GM19324 (cell line): ENCODE data around the gene PRRT1.

Source experiments
- ATAC-seq: cut with Tn5 transposase; IDR thresholded peaks from one replicate; pipeline ENCODE4 v1.9.1; 2021; ENCODE audit warnings: mild to moderate bottlenecking, moderate library complexity; ENCODE audit not compliant: unreplicated experiment, low FRiP score

The PRRT1 gene

DNA sequence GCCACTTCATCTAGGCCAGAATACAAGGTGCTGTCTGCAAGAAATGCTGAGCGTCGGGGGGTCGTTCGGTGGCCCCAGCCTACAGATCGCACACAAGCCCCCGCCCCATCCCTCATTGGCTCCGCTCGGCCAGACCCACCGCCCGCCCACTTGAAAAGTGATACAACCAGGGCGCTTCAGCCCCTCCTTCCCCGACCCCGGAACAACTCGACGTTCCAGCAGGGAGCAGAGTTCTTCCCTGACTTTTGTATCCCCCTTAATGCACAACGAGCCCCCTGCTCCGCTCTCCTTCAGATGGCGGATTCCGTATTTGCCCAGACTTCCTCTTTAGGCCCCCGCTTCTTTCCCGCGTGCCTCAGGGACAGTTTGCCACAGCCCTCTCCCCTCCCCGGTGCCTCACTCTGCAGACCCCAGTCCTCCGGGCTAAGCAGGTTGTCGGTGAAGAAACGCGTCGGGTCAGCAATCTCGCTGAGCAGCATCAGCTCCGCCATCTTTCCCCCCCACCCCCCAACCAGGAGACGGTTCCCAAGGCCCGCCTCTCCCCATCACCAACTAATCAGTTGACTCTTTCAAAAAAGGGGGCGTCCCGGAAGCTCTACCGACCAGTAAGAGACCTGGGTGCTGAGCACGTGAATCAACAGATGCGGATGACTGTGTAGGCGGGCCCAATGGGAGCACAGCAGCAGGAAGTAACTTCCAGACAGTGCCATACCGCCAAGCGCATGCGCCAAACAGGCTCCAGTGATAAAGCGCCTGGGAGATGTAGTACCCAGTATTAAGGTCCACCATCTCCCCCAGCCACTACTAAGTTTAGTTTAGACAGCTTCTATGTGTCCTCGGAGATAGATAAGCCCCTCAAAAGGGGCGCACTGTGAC lies 23.8 kb downstream of the PRRT1 start, which contains the start of gene ATF6B:
ATF6B (minus strand) TSS at position 530 of the 876 bp plus-strand sequence; CDS start at position 491, 39 bp downstream.
- peak; percentile 79 for ATAC-seq

GRCh38 chr6:32127409-32127716 lies 24.4 kb downstream of the PRRT1 start:
- no peak for ATAC-seq

- ATAC-seq, result no peak
Measured at GRCh38 chr6:32126880-32127279, 24.9 kb downstream of the PRRT1 start.

- ATAC-seq, result no peak
Measured at GRCh38 chr6:32123681-32124080, 28.1 kb downstream of the PRRT1 start.

DNA sequence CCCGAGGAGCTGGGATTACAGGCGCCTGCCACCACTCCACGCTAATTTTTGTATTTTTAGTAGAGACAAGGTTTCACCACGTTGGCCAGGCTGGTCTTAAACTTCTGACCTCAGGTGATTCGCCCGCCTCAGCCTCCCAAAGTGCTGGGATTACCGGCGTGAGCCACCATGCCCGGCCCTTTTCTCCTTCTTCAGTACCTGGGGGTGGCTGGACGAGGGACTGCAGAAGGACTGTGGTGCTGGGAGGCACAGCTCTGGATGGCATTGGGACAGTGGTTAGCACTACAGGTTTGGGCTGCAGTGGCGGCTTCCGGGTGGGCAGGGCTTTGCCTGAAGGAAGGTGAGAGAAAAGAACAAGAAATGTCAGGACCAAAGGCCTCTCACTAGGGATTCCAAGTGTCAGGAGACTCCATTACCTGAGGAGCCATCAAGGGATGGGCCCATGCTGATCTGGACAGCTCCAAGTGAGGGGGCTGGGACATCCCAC lies 31.1 kb downstream of the PRRT1 start:
- no peak for ATAC-seq

DNA sequence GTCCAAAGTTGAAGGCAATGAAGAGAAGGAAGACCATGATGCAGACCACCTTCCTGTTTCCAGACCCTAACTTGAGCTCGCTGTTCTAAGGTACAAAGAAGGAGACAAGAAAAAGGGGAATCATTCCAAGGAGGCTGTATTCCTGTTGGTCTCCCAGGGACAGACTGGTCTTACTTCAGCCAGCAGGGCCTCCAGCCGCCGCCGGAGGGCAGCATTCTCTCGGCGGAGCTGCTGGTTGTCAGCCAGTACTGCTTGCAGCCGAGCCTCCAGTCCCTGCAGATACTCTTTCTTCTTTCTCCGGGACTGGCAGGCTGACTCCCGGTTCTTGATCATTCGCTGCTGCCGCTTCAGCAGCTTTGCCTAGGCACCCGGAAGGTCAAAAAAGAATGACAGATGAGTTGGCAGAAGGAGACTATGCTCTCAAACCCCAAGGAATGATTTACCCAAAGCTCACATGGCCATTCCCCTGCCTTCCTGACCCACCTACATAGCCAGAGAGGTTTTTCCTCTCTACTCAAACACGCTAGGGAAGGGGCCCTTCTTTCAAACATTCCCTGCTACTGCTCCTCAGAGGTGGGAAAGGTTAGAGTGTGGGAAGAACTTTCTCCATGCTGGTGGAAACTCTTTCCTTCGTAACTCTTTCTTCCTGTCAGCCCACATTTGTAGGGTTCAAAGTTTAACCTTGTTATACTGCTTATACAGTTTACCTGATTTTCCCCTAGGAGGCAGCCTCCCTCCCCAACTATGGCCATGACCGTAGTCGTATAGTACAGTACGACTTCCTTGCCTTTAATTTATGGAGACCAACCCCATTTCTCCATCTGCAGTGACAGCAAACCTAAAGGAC lies 32.7 kb downstream of the PRRT1 start:
- ATAC-seq, result no peak

DNA sequence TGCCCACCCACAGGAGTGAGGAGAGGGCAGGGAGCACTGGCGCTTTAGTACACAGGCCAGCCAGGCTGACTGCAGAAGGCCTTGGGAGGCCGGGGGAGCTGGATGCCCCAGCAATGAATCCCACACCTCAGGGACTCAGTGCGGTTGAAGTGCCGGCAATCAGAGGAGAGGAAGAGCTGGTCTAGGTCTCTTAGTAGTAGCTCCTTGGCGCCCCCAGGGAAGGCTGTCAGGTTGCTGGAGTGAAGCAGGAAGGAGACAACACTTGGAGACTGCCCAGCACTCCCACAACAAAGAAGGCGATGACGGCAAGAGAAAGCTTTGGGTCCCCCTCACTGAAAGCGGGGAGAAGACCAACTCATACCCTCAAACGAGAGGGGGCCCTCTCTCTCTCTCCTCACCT lies 34.3 kb downstream of the PRRT1 start:
- no peak for ATAC-seq

- ATAC-seq, result no peak
Measured at GRCh38 chr6:32116674-32117073, 35.1 kb downstream of the PRRT1 start.

DNA sequence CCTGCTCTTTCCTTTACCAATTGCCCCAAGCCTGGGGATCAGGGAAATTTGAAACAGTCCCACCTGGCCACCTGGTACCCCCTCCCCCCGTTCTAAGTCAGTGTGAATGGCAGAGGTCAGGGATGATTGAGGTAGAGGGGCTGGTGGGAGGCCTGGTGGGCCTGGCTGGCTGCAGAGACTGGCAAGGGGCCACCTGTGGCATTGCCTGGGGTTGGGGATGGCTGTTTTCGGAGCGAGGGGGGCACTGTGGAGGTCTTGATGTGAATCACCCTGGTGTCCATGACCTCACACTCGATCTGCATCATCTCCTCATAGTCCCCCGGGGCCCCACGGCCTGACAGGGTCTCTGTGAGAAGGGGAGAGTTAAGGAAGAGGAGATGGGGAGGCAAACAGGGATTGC lies 36.1 kb downstream of the PRRT1 start:
- no peak for ATAC-seq

DNA sequence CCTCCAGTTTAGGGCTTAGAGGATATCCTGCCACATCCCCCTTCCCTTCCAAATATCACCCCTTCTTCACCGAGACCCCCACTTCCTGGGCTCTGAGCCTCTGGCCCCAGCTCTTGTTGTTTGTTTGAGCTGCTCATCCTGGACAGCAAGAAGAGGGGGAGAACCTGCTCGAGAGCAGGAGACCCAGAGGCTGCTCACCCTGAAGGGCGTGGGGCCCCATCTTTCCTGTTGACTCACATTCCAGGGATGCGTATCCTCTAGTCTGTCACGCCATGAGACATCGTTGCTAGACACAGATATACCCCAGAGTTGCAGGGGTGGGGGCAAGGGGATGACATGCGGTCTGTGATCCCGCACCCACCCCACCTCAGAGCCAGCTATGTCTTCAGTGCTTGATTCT lies 36.9 kb downstream of the PRRT1 start:
- no peak for ATAC-seq

GRCh38 chr6:32113386-32114352 lies 38.1 kb downstream of the PRRT1 start:
- ATAC-seq, result no peak

DNA sequence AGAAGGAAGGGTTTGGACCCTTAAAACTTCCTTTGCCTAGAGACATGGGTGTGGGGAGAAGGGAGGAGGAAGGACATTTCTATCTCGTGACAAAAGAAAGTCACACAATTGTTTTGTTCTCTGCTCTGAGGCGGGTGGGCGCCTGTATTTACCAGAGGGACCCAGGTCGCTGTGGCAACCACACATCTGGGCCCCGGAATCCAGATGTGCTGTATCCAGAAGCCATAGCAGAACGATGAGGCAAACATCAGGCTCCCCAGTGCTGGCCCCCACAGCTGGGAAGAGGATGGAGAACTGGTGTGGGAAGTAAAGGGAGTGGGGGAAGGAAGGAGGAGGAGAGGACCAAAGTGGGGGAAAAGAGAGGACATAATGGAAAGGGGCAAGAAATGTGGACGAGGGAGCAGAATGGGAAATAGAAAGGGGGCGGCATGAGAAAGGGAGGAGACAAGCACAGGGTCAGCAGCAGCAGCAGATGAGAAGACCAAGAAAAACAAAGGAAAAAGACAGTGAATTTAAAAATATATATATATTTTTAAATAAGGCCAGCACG lies 39.2 kb downstream of the PRRT1 start:
- ATAC-seq, result no peak

DNA sequence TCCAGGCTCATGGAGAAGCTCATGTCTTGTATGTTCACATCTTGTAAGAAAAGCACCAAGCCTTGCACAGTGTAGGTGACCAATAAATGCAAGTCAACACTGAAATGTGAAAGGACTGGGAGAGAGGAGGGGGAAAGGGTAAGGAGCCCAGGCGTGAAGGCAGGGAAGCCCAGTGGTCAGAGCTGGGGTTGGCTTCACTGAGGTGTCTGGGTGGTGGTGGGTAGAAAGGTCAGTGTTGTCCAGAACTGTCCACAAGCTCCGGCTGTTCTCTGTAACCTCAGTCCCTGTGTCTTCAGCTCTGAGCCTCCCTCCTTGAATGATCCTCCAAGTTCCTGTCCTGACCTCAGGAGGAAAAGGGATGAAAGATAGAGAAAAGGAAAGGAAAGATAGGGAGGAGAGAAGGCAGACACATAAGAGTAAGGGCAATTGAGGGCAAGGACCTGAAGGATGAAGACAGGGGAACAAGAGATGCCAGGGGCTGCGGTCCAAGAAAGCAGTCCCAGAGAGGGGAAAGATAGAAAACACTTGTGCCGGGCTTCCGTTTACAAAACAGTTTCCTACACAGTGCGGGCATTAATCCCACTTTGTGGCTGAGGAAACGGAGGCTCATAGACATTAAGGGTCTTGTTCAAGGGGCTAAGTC lies 40.2 kb downstream of the PRRT1 start:
- ATAC-seq, result no peak

GRCh38 chr6:32110632-32111031 lies 41.1 kb downstream of the PRRT1 start:
- no peak for ATAC-seq

GRCh38 chr6:32109765-32110160 lies 42.0 kb downstream of the PRRT1 start:
- ATAC-seq, result no peak

- ATAC-seq, result no peak
Measured at GRCh38 chr6:32109114-32109764, 42.5 kb downstream of the PRRT1 start, which contains the start of gene TNXB. TNXB (minus strand) TSS chr6:32109338; CDS start chr6:32098198, 11,140 bp downstream.

DNA sequence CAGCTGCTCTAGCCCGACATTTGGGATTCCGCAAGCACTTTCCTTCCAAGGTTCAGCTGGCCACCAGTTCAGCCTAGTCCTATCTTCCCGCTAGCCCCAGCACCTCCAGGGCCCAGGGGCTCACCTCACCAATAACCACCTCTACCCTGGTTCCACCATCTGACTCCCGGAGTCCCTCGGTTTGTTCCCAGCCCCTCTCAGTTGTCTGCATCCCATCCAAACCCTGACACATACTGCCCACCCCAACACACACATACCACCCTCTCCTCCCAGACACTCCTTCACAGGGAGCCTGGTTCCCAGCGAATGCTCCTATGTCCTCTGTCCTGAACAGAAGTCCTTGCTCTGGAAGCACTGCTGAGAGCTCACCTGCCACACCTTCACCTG lies 43.0 kb downstream of the PRRT1 start:
- ATAC-seq, result no peak

- ATAC-seq, result no peak
Measured at GRCh38 chr6:32108094-32108627, 43.6 kb downstream of the PRRT1 start.

GRCh38 chr6:32107406-32107805 lies 44.3 kb downstream of the PRRT1 start:
- no peak for ATAC-seq
